HCT116 (cell line): ENCODE results near the gene SMTNL2. TPM values are rescaled to one million over a fixed set of nuclear protein-coding genes. Genes with fewer than 3 reads are reported as not detected.

ENCODE experiments used
- ATAC-seq: fragments of 200-7000 bp; cut with Tn5 transposase; 2 replicates; pipeline ENCODE4 v1.9.1; 2020; ENCODE audit warnings: mild to moderate bottlenecking, moderate library complexity
- BruUV-seq: library from RNA; stranded (reverse); fragments of 400-500 nt; replicated peaks from 2 replicates; lab custom pipeline; 2021; lab: Mats Ljungman, UMichigan
- CTCF ChIA-PET: fragments of 300-600 bp; sonication (Branson Sonifier 250); formaldehyde crosslinking; loops from one replicate; lab custom pipeline; 2021; ENCODE audit warnings: antibody characterized with exemption; lab: Charles Lee
- POLR2A ChIA-PET: fragments of 300-600, 350-600 bp; sonication (Branson Sonifier 250); formaldehyde crosslinking; loops from one replicate; lab custom pipeline; 2021; ENCODE audit warnings: antibody characterized with exemption; lab: Charles Lee
- RAD21 ChIA-PET, 2 experiments: fragments of 300-600 bp; sonication (Branson Sonifier 250); formaldehyde crosslinking; loops; one replicate each; lab custom pipeline; 2023; ENCODE audit warnings: low total read pairs in 2 of 2; ENCODE audit not compliant: uncharacterized antibody in 2 of 2, unreplicated experiment in 2 of 2, low non-redundant PET in 1 of 2; lab: Charles Lee
- DNase-seq: peaks from one replicate; pipeline ENCODE4 v3.0.0-alpha.2; 2010; ENCODE audit warnings: low read depth, low spot score
- H2AFZ ChIP-seq: fragments of 200-600 bp; shearing (Covaris generic), sonication (generic); 2 replicates; pipeline ENCODE4 v1.6.1; 2017; ENCODE audit warnings: low read depth, mixed run types, mixed read lengths, antibody characterized with exemption, low read length; ENCODE audit not compliant: poor library complexity, severe bottlenecking
- H3K27ac ChIP-seq: 2 replicates; pipeline ENCODE4 v1.5.1; 2012; ENCODE audit warnings: low read depth, low read length
- H3K27me3 ChIP-seq: fragments of 200-600 bp; sonication (generic); 2 replicates; pipeline ENCODE4 v1.6.1; 2016; ENCODE audit warnings: mixed run types, low read length, mixed read lengths; ENCODE audit not compliant: insufficient read depth
- H3K36me3 ChIP-seq, 2 experiments: fragments of 200-500 bp in 1 of 2; fragments of 200-600 bp in 1 of 2; sonication (Bioruptor generic) in 1 of 2; sonication (generic) in 1 of 2; 2 replicates each; pipeline versions ENCODE4 v1.5.1 to v1.6.1; 2014 to 2016; ENCODE audit warnings: low read length in 2 of 2, inconsistent platforms in 1 of 2, mixed read lengths in 1 of 2, mixed run types in 1 of 2; ENCODE audit not compliant: insufficient read depth in 2 of 2, control insufficient read depth in 1 of 2
- H3K4me1 ChIP-seq, 2 experiments: fragments of 200-600 bp in 1 of 2; sonication (generic) in 1 of 2; 2 replicates each; pipeline versions ENCODE4 v1.5.1 to v1.6.1; 2012 to 2017; ENCODE audit warnings: low read length in 2 of 2, inconsistent platforms in 1 of 2, mild to moderate bottlenecking in 1 of 2, mixed read lengths in 1 of 2, mixed run types in 1 of 2, moderate library complexity in 1 of 2; ENCODE audit not compliant: insufficient read depth in 2 of 2, control insufficient read depth in 1 of 2
- H3K4me2 ChIP-seq: fragments of 200-600 bp; sonication (generic); 2 replicates; pipeline ENCODE4 v1.6.1; 2017; ENCODE audit warnings: mixed run types, low read length, mixed read lengths
- H3K4me3 ChIP-seq, 2 experiments: fragments of 200-600 bp in 1 of 2; sonication (generic) in 1 of 2; replicated peaks in 1 of 2; 2 replicates each; pipeline ENCODE4 v1.5.1; 2011 to 2016; ENCODE audit warnings: low read length in 2 of 2, control low read depth in 1 of 2, low read depth in 1 of 2, mild to moderate bottlenecking in 1 of 2, mixed read lengths in 1 of 2, mixed run types in 1 of 2
- H3K79me2 ChIP-seq: fragments of 200-600 bp; sonication (generic); 2 replicates; pipeline ENCODE4 v1.6.1; 2017; ENCODE audit warnings: mild to moderate bottlenecking, mixed run types, low read length, moderate library complexity, mixed read lengths; ENCODE audit not compliant: insufficient read depth
- H3K9ac ChIP-seq: fragments of 200-600 bp; sonication (generic); 2 replicates; pipeline ENCODE4 v1.6.1; 2016; ENCODE audit warnings: low read length, mixed read lengths
- H3K9me2 ChIP-seq: fragments of 200-600 bp; sonication (generic), shearing (Covaris generic); 2 replicates; pipeline ENCODE4 v1.6.1; 2017; ENCODE audit warnings: mixed run types, mild to moderate bottlenecking, moderate library complexity; ENCODE audit not compliant: insufficient read depth
- H3K9me3 ChIP-seq, 2 experiments: fragments of 200-500 bp in 1 of 2; fragments of 200-600 bp in 1 of 2; sonication (Bioruptor generic) in 1 of 2; sonication (generic) in 1 of 2; 2 replicates each; pipeline ENCODE4 v1.6.1; 2014 to 2017; ENCODE audit warnings: low read length in 2 of 2, mixed read lengths in 2 of 2, inconsistent platforms in 1 of 2, low read depth in 1 of 2, mild to moderate bottlenecking in 1 of 2, mixed run types in 1 of 2, moderate library complexity in 1 of 2; ENCODE audit not compliant: control insufficient read depth in 1 of 2, insufficient read depth in 1 of 2
- H4K20me1 ChIP-seq: fragments of 200-600 bp; sonication (generic), shearing (Covaris generic); 2 replicates; pipeline ENCODE4 v1.6.1; 2017; ENCODE audit warnings: mixed run types, mild to moderate bottlenecking, moderate library complexity; ENCODE audit not compliant: insufficient read depth
- ATF3 ChIP-seq: IDR thresholded peaks from 2 replicates; pipeline ENCODE4 v1.6.1; 2012
- CBX3 ChIP-seq: IDR thresholded peaks from 2 replicates; pipeline ENCODE4 v1.6.1; 2012; ENCODE audit warnings: low read depth
- CEBPB ChIP-seq: IDR thresholded peaks from 2 replicates; pipeline ENCODE4 v1.6.1; 2012; ENCODE audit warnings: low read depth
- EGR1 ChIP-seq: IDR thresholded peaks from 2 replicates; pipeline ENCODE4 v1.6.1; 2012; ENCODE audit warnings: low read depth
- ELF1 ChIP-seq: IDR thresholded peaks from 2 replicates; pipeline ENCODE4 v1.6.1; 2012; ENCODE audit warnings: low read depth, borderline replicate concordance
- EZH2phosphoT487 ChIP-seq: fragments of 200-600 bp; IDR thresholded peaks from 2 replicates; pipeline ENCODE4 v1.6.1; 2018; ENCODE audit warnings: antibody characterized with exemption, borderline replicate concordance
- FOSL1 ChIP-seq: IDR thresholded peaks from 2 replicates; pipeline ENCODE4 v1.6.1; 2012; ENCODE audit warnings: low read depth
- JUND ChIP-seq: IDR thresholded peaks from 2 replicates; pipeline ENCODE4 v1.6.1; 2012
- POLR2A ChIP-seq: IDR thresholded peaks from 2 replicates; pipeline ENCODE4 v1.7.0; 2011; ENCODE audit warnings: borderline replicate concordance; ENCODE audit not compliant: insufficient read depth, insufficient read length; ENCODE audit errors: extremely low read depth
- REST ChIP-seq: IDR thresholded peaks from 2 replicates; pipeline ENCODE4 v1.6.1; 2012; ENCODE audit warnings: low read depth
- SIN3A ChIP-seq: IDR thresholded peaks from 2 replicates; pipeline ENCODE4 v1.6.1; 2012; ENCODE audit warnings: low read depth
- SRF ChIP-seq: IDR thresholded peaks from 2 replicates; pipeline ENCODE4 v1.6.1; 2012; ENCODE audit warnings: low read depth
- TCF7L2 ChIP-seq: IDR thresholded peaks from 2 replicates; pipeline ENCODE4 v1.7.0; 2011; ENCODE audit warnings: borderline replicate concordance, inconsistent platforms; ENCODE audit not compliant: insufficient read depth, insufficient read length; ENCODE audit errors: extremely low read depth
- ZBTB33 ChIP-seq: IDR thresholded peaks from 2 replicates; pipeline ENCODE4 v1.6.1; 2011; ENCODE audit warnings: mild to moderate bottlenecking, low read length, moderate library complexity; ENCODE audit not compliant: insufficient replicate concordance; ENCODE audit errors: extremely low read depth
- ZFX ChIP-seq: fragments of 450-650 bp; IDR thresholded peaks from 2 replicates; pipeline ENCODE4 v1.6.1; 2017
- ZNF274 ChIP-seq: fragments of 200-500 bp; sonication (Bioruptor generic); IDR thresholded peaks from 2 replicates; pipeline ENCODE4 v1.6.1; 2014; ENCODE audit warnings: mild to moderate bottlenecking, low read depth, low read length, inconsistent platforms
- intact Hi-C: fragments of 100-400 bp; cut with micrococcal nuclease; formaldehyde crosslinking; loops from 2 replicates; pipeline ENCODE4 v1.10.0; 2022
- total RNA-seq: library from RNA; stranded (reverse); gene quantifications from one replicate; pipeline ENCODE4 v1.2.1, GENCODE V29; 2021; ENCODE audit not compliant: unreplicated experiment

Gene SMTNL2
- total RNA-seq, 1 experiment from 2014 or later = 2.3 TPM

GRCh38 chr17:4536742-4537411, 47.5 kb upstream of the SMTNL2 start:
- Histone ChIP-seq H3K4me1 (peaks cover 8 to 19% of the 10 kb centered on the region in 2 experiments; a peak in 3 of 4 replicates), H3K27me3 (no peaks in the 10 kb centered on the region), H3K9ac (no peak overlapping the region), H4K20me1 (no peaks in the 10 kb centered on the region; the same call in 1 of the 2 replicates), H3K27ac (peak overlapping the region; percentile 38; the same call in 1 of the 2 replicates), H2AFZ (no peak overlapping the region), H3K9me3 (no peaks in the 10 kb centered on the region), H3K79me2 (no peaks in the 10 kb centered on the region), H3K9me2 (no peaks in the 10 kb centered on the region), H3K36me3 (peaks cover 12 to 27% of the 10 kb centered on the region in 2 experiments; a peak in 3 of 4 replicates), H3K4me2 (no peak overlapping the region), H3K4me3 (no peak overlapping the region)
- DNase-seq (no peak), ATAC-seq (no peak)
- ChIA-PET RAD21 (interaction anchor here in 1 of 2 experiments (0.6 kb wide), 1 partner anchor 114 kb away, joined by 3 read pairs; no protein-coding TSS in a partner anchor), CTCF (interaction anchor here (0.6 to 1.5 kb wide), 2 partner anchors 30 to 525 kb away, joined by 3 to 5 read pairs; no protein-coding TSS in a partner anchor), POLR2A (no interaction called here)
- intact Hi-C loops = no loop called here
- no peak for TF ChIP-seq JUND
- no peak for TF ChIP-seq ZFX
- no peak for TF ChIP-seq REST
- TF ChIP-seq EGR1 = no peak
- no peak for TF ChIP-seq SIN3A
- TF ChIP-seq CEBPB = no peak
- no peak for TF ChIP-seq POLR2A
- TF ChIP-seq SRF = no peak
- no peak for TF ChIP-seq TCF7L2
- no peak for TF ChIP-seq FOSL1
- TF ChIP-seq EZH2phosphoT487 = no peak
- TF ChIP-seq CBX3 = no peak
- no peak for TF ChIP-seq ZBTB33
- TF ChIP-seq ELF1 = no peak
- TF ChIP-seq ATF3 = no peak
- TF ChIP-seq ZNF274 = no peak
- TSS peak; percentile 5 for BruUV-seq
